Stimulated activated CD4-positive, alpha-beta T cell treated with anti-CD3 and anti-CD28 coated beads, Interleukin-2, amount 100 ng/mL, for 48 hours (primary cell): ENCODE measurements around the gene CRYAB.

Experiments
- DNase-seq, 2 donors: peaks; one replicate each; pipeline ENCODE4 v3.0.0-alpha.2; 2020

The CRYAB gene, protein sequence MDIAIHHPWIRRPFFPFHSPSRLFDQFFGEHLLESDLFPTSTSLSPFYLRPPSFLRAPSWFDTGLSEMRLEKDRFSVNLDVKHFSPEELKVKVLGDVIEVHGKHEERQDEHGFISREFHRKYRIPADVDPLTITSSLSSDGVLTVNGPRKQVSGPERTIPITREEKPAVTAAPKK

DNA sequence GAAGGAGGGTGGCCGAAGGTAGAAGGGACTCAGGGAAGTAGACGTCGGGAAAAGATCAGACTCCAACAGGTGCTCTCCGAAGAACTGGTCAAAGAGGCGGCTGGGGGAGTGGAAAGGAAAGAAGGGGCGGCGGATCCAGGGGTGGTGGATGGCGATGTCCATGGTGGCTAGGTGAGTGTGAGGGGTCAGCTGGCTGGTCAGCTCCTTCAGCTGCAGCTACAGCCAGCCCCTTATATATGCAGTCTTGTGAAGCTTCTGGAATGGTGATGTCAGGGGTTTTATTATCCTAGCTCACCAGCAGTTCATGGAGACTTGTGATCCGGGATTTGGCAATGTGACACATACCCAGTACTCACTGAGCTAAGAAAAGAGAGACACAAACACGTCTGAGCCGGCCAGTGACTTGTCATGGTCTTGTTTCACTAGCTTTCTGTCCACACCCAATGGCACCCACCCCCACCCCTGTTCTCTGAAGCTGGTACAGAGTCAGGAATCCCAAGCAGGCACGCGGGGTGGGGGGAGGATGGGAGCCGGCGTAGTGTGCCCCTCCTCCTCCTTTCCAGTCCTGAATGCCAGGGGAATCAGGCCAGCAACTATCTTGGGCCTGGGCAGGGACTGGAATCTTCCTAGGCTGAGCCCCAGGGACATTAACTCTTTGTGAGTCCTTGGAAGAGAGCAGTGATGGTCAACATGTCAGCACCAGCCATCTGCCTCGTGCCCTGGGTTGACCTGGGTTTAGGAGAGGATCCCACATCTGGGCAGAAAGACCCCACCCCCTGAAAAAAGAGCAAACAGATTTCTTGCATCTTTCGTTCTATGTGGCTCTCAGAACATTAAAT, at the start of gene CRYAB:
Gene CRYAB, minus strand, starts transcription at position 208 of the 839 bp plus-strand sequence. Its CDS starts 46 bp downstream, at position 162.
- no peak for DNase-seq

- DNase-seq, result no peak
These were observed 49.3 kb upstream of the CRYAB start for GRCh38 chr11:111960916-111961315.

- DNase-seq, result no peak
These were observed 46.3 kb upstream of the CRYAB start for GRCh38 chr11:111957663-111958444.

GRCh38 chr11:111954154-111954553, 42.6 kb upstream of the CRYAB start:
- no peak for DNase-seq

GRCh38 chr11:111951565-111951964, 40.0 kb upstream of the CRYAB start:
- DNase-seq, result no peak

GRCh38 chr11:111949519-111950426, 38.2 kb upstream of the CRYAB start:
- DNase-seq, result no peak

DNA sequence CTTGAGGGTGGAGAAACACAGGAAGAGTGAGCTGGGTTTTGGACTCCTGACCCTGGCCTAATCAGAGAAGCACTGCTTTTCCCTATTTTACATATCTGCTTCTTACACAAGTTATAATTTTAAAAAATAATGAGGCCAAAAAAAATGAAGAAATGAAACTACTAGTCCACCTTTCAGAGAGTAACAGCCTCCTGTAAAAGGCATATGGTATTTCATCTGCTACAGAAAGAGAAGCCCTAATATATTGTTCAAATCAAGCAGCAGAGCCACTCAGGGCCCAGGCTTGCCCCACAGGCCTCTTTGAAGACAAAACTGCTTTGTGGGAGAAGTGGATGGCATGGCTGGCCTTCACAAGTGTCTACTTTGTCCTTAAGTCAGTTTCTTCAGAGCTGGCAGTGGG, 35.6 kb upstream of the CRYAB start:
- no peak for DNase-seq

DNA sequence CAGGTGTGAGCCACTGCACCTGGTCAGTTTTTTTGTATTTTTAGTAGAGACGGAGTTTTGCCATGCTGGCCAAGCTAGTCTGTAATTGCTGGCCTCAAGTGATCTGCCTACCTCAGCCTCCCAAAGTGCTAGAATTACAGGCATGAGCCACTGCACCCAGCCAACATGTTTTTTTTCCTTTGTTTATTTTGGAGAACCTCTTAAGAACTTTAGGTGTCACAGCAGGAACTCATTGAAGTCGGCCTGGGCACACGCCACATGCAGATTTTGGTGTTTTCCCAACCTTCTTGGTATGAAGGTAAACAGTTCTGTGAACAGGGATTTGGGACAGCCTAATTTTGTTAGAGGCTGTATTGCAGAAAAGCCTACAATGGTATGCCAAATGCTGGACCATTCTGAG, 34.9 kb upstream of the CRYAB start:
- no peak for DNase-seq

- no peak for DNase-seq
These were observed 33.6 kb upstream of the CRYAB start for GRCh38 chr11:111945198-111945597.

GRCh38 chr11:111944651-111945051, 33.1 kb upstream of the CRYAB start:
- no peak for DNase-seq

DNA sequence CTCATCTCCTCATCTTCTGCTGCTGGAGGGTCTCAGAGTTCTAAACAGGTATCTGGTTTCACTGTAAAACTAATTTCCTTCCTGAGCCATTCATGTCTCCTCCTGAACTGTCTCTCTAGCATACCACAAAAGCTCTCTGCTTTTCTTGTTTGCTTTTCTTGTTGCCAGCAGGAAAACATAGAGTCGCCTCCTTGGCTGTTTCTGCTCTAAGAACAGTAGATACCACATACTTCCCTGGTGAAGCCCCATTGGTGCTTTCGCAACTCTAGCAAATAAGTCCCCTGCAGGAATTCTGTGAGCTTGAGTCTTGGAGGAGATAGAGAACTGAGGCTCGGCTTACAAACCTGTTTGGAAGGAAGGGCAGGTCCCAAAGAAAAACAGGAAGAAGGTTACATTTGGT, 32.6 kb upstream of the CRYAB start:
- DNase-seq, result no peak

DNA sequence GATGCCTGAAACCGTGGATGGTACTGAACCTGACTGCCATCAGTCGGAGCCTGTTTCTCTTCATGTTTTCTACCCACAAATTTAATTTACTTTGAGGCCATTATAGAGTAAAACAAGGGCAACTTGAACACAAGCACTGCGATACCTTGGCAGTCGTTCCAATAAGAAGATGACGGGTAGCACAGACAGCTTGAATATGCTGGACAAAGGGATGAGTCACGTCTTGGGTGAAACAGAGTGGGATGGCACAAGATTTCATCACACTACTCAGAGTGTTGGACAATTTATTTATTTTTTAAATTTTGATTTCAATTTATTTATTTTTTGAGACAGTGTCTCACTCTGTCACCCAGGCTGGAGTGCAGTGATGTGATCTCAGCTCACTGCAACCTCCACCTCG, 31.3 kb upstream of the CRYAB start:
- no peak for DNase-seq

DNA sequence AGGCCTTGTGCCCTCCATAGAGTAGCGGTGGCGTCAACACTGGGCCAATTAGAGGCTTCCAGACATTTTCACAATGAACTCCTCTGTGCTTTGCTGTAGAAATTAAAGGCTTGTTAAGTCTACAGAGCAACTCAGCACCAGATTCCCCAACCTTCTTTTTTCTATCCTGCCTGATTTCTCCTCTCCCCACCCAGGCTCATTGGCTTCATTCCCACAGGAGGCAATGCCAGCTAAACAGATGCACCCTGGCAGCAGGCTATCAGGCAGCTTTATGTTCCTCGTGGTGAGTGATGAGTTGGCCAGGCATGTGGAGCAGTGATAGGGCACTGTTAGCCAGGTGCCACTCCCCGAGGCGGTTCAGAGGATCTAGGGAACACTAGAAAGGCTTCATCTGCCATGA, 30.4 kb upstream of the CRYAB start:
- no peak for DNase-seq

- no peak for DNase-seq
These were observed 28.4 kb upstream of the CRYAB start for GRCh38 chr11:111939836-111940604.

DNA sequence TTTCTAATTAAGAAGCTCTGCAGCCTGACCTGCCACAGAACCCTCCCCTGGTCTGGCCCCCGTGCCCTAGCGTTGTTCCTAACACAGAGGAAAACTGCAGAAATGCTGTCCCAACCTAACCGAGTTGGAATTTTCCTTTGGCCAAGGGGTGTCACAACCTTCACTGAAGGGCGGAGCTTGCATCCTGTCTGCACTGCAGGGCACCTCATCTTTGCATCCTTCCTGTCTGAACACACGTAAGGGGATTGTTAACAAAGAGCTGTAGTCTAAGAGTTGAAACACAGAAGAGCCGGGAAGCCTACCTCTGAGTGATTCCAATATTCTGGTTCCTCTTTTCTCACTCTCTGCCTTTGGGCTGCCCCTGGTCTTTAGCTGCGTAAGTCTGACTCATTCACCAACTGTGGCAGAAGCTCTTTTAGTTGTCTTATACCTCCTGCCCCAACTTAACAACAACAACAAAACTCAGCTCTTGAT, 27.2 kb upstream of the CRYAB start:
- peak in 1 of 2 donors; percentile 24 for DNase-seq

- DNase-seq, result no peak
These were observed 26.3 kb upstream of the CRYAB start for GRCh38 chr11:111937844-111938243.

- no peak for DNase-seq
These were observed 25.8 kb upstream of the CRYAB start for GRCh38 chr11:111937461-111937769.

- no peak for DNase-seq
These were observed 24.5 kb upstream of the CRYAB start for GRCh38 chr11:111936040-111936540.

DNA sequence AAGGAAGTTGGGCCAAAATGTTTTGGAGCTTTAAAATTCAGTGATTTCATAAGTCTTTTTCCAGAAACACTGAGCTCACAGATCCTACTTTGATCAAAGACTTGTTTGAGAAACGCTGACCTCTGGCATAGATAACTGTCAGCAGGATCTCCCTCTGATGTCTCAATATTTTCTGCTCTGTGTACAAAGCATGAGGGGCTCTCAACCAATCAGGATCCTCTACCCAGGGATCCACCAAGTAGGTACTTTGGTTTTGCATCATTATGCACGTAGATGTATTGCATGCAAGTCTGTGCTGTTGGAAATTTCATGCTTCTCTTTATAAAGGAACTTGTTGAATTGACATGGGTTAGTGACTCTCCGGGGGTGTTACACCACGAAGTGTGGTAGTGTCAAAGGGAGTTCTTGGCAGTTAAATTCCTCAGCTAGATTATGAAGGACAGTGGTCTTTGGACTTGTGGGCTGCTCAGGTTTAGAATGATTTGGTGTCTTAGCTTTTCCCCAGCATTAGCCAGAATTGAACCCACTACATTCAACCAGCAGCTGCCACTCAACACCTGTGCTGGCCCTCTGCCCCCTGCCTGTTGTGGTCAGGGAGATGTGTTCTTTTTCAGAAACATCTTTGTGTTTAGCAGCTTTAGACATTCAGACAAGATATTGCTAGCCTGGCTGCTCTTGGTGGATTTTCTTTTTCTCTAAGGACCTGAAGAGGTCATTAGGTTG, 23.9 kb upstream of the CRYAB start:
- no peak for DNase-seq

- DNase-seq, result no peak
These were observed 22.7 kb upstream of the CRYAB start for GRCh38 chr11:111934306-111934705.

GRCh38 chr11:111933872-111934271, 22.3 kb upstream of the CRYAB start:
- no peak for DNase-seq
